Neuron (in vitro differentiated cells): Measurements from ENCODE around the gene ARFGAP1.
"Not testable (repeated sequence)": the region's sequence is repeated elsewhere in the genome, so short reads cannot be mapped to it uniquely, and the experiment has no call there.

Experiments used
- H2AFZ ChIP-seq: one replicate; pipeline ENCODE4 v1.6.1; 2013; ENCODE audit warnings: low read depth, mild to moderate bottlenecking, inconsistent platforms, low read length, moderate library complexity
- H3K27me3 ChIP-seq: one replicate; pipeline ENCODE4 v1.6.1; 2013; ENCODE audit warnings: low read length; ENCODE audit not compliant: insufficient read depth
- H3K36me3 ChIP-seq: one replicate; pipeline ENCODE4 v1.6.1; 2013; ENCODE audit warnings: low read length; ENCODE audit not compliant: insufficient read depth
- H3K4me1 ChIP-seq: one replicate; pipeline ENCODE4 v1.6.1; 2013; ENCODE audit warnings: low read length; ENCODE audit not compliant: insufficient read depth
- H3K4me3 ChIP-seq: 2 replicates; pipeline ENCODE4 v1.5.1; 2013; ENCODE audit warnings: mild to moderate bottlenecking, low read length, moderate library complexity
- H3K9me3 ChIP-seq: one replicate; pipeline ENCODE4 v1.6.1; 2013; ENCODE audit warnings: low read length

Gene ARFGAP1

GRCh38 chr20:63247671-63248228 lies 24.9 kb upstream of the ARFGAP1 start:
- peaks cover 19% of the 10 kb centered on the region for H3K4me1 ChIP-seq
- peaks cover 23% of the 10 kb centered on the region for H3K36me3 ChIP-seq
- no peak overlapping the region for H2AFZ ChIP-seq
- H3K27me3 ChIP-seq = no peaks in the 10 kb centered on the region
- no peak overlapping the region for H3K4me3 ChIP-seq
- H3K9me3 ChIP-seq = no peaks in the 10 kb centered on the region

GRCh38 chr20:63248835-63249591 lies 23.6 kb upstream of the ARFGAP1 start:
- Histone ChIP-seq H3K27me3 (no peaks in the 10 kb centered on the region), H3K36me3 (peaks cover 23% of the 10 kb centered on the region), H3K4me3 (no peak overlapping the region), H3K9me3 (no peaks in the 10 kb centered on the region), H3K4me1 (peaks cover 24% of the 10 kb centered on the region), H2AFZ (no peak overlapping the region)

- no peaks in the 10 kb centered on the region for H3K27me3 ChIP-seq
- no peak overlapping the region for H3K4me3 ChIP-seq
- peaks cover 23% of the 10 kb centered on the region for H3K36me3 ChIP-seq
- H3K9me3 ChIP-seq = no peaks in the 10 kb centered on the region
- peaks cover 27% of the 10 kb centered on the region for H3K4me1 ChIP-seq
- no peak overlapping the region for H2AFZ ChIP-seq
Measured at GRCh38 chr20:63249891-63250290, 22.7 kb upstream of the ARFGAP1 start.

GRCh38 chr20:63251350-63251749 lies 21.3 kb upstream of the ARFGAP1 start:
- H3K4me3 ChIP-seq, H3K27me3 ChIP-seq, H3K9me3 ChIP-seq, H2AFZ ChIP-seq: not testable (repeated sequence)
- Histone ChIP-seq H3K36me3 (peaks cover 20% of the 10 kb centered on the region), H3K4me1 (peaks cover 41% of the 10 kb centered on the region)

GRCh38 chr20:63252284-63252711 lies 20.3 kb upstream of the ARFGAP1 start:
- peaks cover 41% of the 10 kb centered on the region for H3K4me1 ChIP-seq
- H2AFZ ChIP-seq = no peak overlapping the region
- peak overlapping the region; percentile 46 for H3K4me3 ChIP-seq
- H3K9me3 ChIP-seq = peaks cover 6% of the 10 kb centered on the region
- H3K27me3 ChIP-seq = no peaks in the 10 kb centered on the region
- H3K36me3 ChIP-seq = peaks cover 15% of the 10 kb centered on the region

- H3K4me1 ChIP-seq = peaks cover 41% of the 10 kb centered on the region
- peaks cover 8% of the 10 kb centered on the region for H3K36me3 ChIP-seq
- H3K27me3 ChIP-seq = no peaks in the 10 kb centered on the region
- H2AFZ ChIP-seq = no peak overlapping the region
- H3K9me3 ChIP-seq = peaks cover 6% of the 10 kb centered on the region
- H3K4me3 ChIP-seq = peak overlapping the region; percentile 46
Measured at GRCh38 chr20:63253065-63253437, 19.6 kb upstream of the ARFGAP1 start.

- no peak overlapping the region for H2AFZ ChIP-seq
- H3K4me1 ChIP-seq = peaks cover 41% of the 10 kb centered on the region
- peaks cover 4% of the 10 kb centered on the region for H3K36me3 ChIP-seq
- H3K4me3 ChIP-seq = peak overlapping the region; percentile 46
- H3K27me3 ChIP-seq = no peaks in the 10 kb centered on the region
- H3K9me3 ChIP-seq = peaks cover 6% of the 10 kb centered on the region
Measured at GRCh38 chr20:63253438-63254231, 19.0 kb upstream of the ARFGAP1 start.

- Histone ChIP-seq H3K4me1 (peaks cover 41% of the 10 kb centered on the region), H3K36me3 (peaks cover 3% of the 10 kb centered on the region), H3K9me3 (peaks cover 6% of the 10 kb centered on the region), H3K27me3 (no peaks in the 10 kb centered on the region), H2AFZ (no peak within 1 kb of the TSS), H3K4me3 (peak within 1 kb of the TSS; percentile 46)
Measured at GRCh38 chr20:63254232-63254605, 18.4 kb upstream of the ARFGAP1 start, which contains the start of gene NKAIN4. TSS of gene NKAIN4 (minus strand) at chr20:63254463. CDS start at chr20:63254450, 13 bp downstream.

GRCh38 chr20:63254606-63255384 lies 17.8 kb upstream of the ARFGAP1 start:
- no peaks in the 10 kb centered on the region for H3K36me3 ChIP-seq
- no peaks in the 10 kb centered on the region for H3K27me3 ChIP-seq
- H3K4me3 ChIP-seq = peak overlapping the region; percentile 32
- no peak overlapping the region for H2AFZ ChIP-seq
- peaks cover 6% of the 10 kb centered on the region for H3K9me3 ChIP-seq
- peaks cover 41% of the 10 kb centered on the region for H3K4me1 ChIP-seq

GRCh38 chr20:63255931-63256704 lies 16.5 kb upstream of the ARFGAP1 start:
- Histone ChIP-seq H3K4me3 (no peak overlapping the region), H2AFZ (no peak overlapping the region), H3K36me3 (no peaks in the 10 kb centered on the region), H3K4me1 (peaks cover 47% of the 10 kb centered on the region), H3K9me3 (peaks cover 6% of the 10 kb centered on the region), H3K27me3 (no peaks in the 10 kb centered on the region)

- Histone ChIP-seq H3K27me3 (no peaks in the 10 kb centered on the region), H3K4me1 (peaks cover 51% of the 10 kb centered on the region), H2AFZ (no peak overlapping the region), H3K9me3 (peaks cover 6% of the 10 kb centered on the region), H3K4me3 (no peak overlapping the region), H3K36me3 (no peaks in the 10 kb centered on the region)
Measured at GRCh38 chr20:63256954-63257353, 15.7 kb upstream of the ARFGAP1 start.

- H2AFZ ChIP-seq = no peak overlapping the region
- H3K4me3 ChIP-seq = no peak overlapping the region
- H3K4me1 ChIP-seq = peaks cover 50% of the 10 kb centered on the region
- H3K27me3 ChIP-seq = no peaks in the 10 kb centered on the region
- H3K36me3 ChIP-seq = no peaks in the 10 kb centered on the region
- H3K9me3 ChIP-seq = peaks cover 6% of the 10 kb centered on the region
Measured at GRCh38 chr20:63257629-63258028, 15.0 kb upstream of the ARFGAP1 start.
